GM18861 (cell line): ENCODE results near the gene PRSS22.

Experiments used
- ATAC-seq: cut with Tn5 transposase; IDR thresholded peaks from one replicate; pipeline ENCODE4 v1.9.1; 2021; ENCODE audit not compliant: unreplicated experiment

Gene PRSS22

GRCh38 chr16:2816751-2817339 is 41.1 kb downstream of the PRSS22 start, which contains the start of gene PRSS21:
Gene PRSS21, plus strand, starts transcription at chr16:2817237. Its CDS starts 32 bp downstream, at chr16:2817269.
- ATAC-seq, result no peak

GRCh38 chr16:2815299-2815771 is 42.6 kb downstream of the PRSS22 start:
- ATAC-seq, result no peak

- no peak for ATAC-seq
Observed at GRCh38 chr16:2814551-2815298, 43.2 kb downstream of the PRSS22 start.

GRCh38 chr16:2813771-2814221 is 44.2 kb downstream of the PRSS22 start:
- ATAC-seq, result no peak

- ATAC-seq, result no peak
Observed at GRCh38 chr16:2811703-2812471, 46.1 kb downstream of the PRSS22 start.

GRCh38 chr16:2810651-2811050 is 47.3 kb downstream of the PRSS22 start:
- no peak for ATAC-seq

- no peak for ATAC-seq
Observed at GRCh38 chr16:2809149-2809760, 48.7 kb downstream of the PRSS22 start.

- ATAC-seq, result no peak
Observed at GRCh38 chr16:2808181-2808580, 49.8 kb downstream of the PRSS22 start.

- ATAC-seq, result no peak
Observed at GRCh38 chr16:2806286-2806685, 51.7 kb downstream of the PRSS22 start.

- ATAC-seq, result no peak
Observed at GRCh38 chr16:2804728-2805127, 53.2 kb downstream of the PRSS22 start.

GRCh38 chr16:2803545-2804195 is 54.3 kb downstream of the PRSS22 start:
- ATAC-seq, result no peak
